ENCODE data around the gene FAM81A.

- no peak for TF ChIP-seq EGR1 (IDR thresholded peaks at IDR 0.05; ENCODE audit: low read depth in 2 of 2)
- no peak for TF ChIP-seq MAX (IDR thresholded peaks at IDR 0.05)
- TF ChIP-seq ZBTB33 (IDR thresholded peaks at IDR 0.05), result no peak
- no peak for TF ChIP-seq CTCF (IDR thresholded peaks at IDR 0.05; ENCODE audit: low read depth, low read length, missing input control)
- no peak for TF ChIP-seq RXRA (IDR thresholded peaks at IDR 0.05)
Measured at GRCh38 chr15:59396211-59396610, 41.8 kb upstream of the FAM81A start.

Measured in liver (tissue), 3 donors.